Smooth muscle cell (in vitro differentiated cells): ENCODE measurements around the gene TNFRSF17. TPM values are rescaled to one million over a fixed set of nuclear protein-coding genes. Genes with fewer than 3 reads are reported as not detected.

Experiments
- DNase-seq: peaks from one replicate; lab custom pipeline; 2025; ENCODE audit not compliant: unreplicated experiment; lab: John Stamatoyannopoulos, UW
- H2AFZ ChIP-seq: fragments of 200-600 bp; sonication (generic); 2 replicates; pipeline ENCODE4 v1.6.0; 2016; ENCODE audit warnings: antibody characterized with exemption, low read depth, mild to moderate bottlenecking
- H3F3A ChIP-seq: fragments of 200-600 bp; sonication (generic); 2 replicates; pipeline ENCODE4 v1.6.0; 2017; ENCODE audit warnings: antibody characterized with exemption, low read depth
- H3K27ac ChIP-seq: fragments of 200-600 bp; sonication (generic); 2 replicates; pipeline ENCODE4 v1.5.1; 2016; ENCODE audit warnings: low read depth, mild to moderate bottlenecking
- H3K27me3 ChIP-seq: fragments of 200-600 bp; sonication (generic); 2 replicates; pipeline ENCODE4 v1.6.1; 2016; ENCODE audit warnings: low read depth, mild to moderate bottlenecking
- H3K36me3 ChIP-seq: fragments of 200-600 bp; sonication (generic); 2 replicates; pipeline ENCODE4 v1.5.1; 2016; ENCODE audit warnings: low read depth
- H3K4me1 ChIP-seq: fragments of 200-600 bp; sonication (generic); 2 replicates; pipeline ENCODE4 v1.5.1; 2016; ENCODE audit warnings: low read depth
- H3K4me2 ChIP-seq: fragments of 200-600 bp; sonication (generic); 2 replicates; pipeline ENCODE4 v1.6.0; 2016; ENCODE audit warnings: mild to moderate bottlenecking
- H3K4me3 ChIP-seq: fragments of 200-600 bp; sonication (generic); 2 replicates; pipeline ENCODE4 v1.5.1; 2016; ENCODE audit warnings: mild to moderate bottlenecking
- H3K79me2 ChIP-seq: fragments of 200-600 bp; sonication (generic); 2 replicates; pipeline ENCODE4 v1.6.0; 2016; ENCODE audit warnings: low read depth, mild to moderate bottlenecking
- H3K9ac ChIP-seq: fragments of 200-600 bp; sonication (generic); 2 replicates; pipeline ENCODE4 v1.6.0; 2016; ENCODE audit warnings: low read depth
- H3K9me3 ChIP-seq: fragments of 200-600 bp; sonication (generic); replicated peaks from 2 replicates; pipeline ENCODE4 v1.5.1; 2016; ENCODE audit warnings: low read depth
- H4K20me1 ChIP-seq: fragments of 200-600 bp; sonication (generic); 2 replicates; pipeline ENCODE4 v1.6.0; 2016; ENCODE audit warnings: low read depth
- WGBS: methylation state at CpG from one replicate; pipeline ENCODE4 v1.1.7; 2016; ENCODE audit warnings: low lambda C conversion rate; 5-methylcytosine and 5-hydroxymethylcytosine counted together
- polyA plus RNA-seq: library from polyadenylated mRNA; unstranded; fragments of >200 nt; fragmentation: Nextera tagmentation; extraction: Ambion mirVana; gene quantifications from 2 replicates; pipeline ENCODE4 v1.2.1, GENCODE V29; 2016
- total RNA-seq: library from RNA; depleted of rRNA; stranded (reverse); fragments of >200 nt; gene quantifications from 2 replicates; pipeline ENCODE4 v1.2.3, GENCODE V29; 2014
- TF ChIP-seq, protein P1 (sequence below): fragments of 200-600 bp; sonication (generic); IDR thresholded peaks from 2 replicates; pipeline ENCODE4 v1.5.1; 2017; ENCODE audit warnings: borderline replicate concordance, mild to moderate bottlenecking, antibody characterized with exemption; ENCODE audit not compliant: insufficient read depth, poor library complexity, severe bottlenecking

The TNFRSF17 gene
- total and polyA plus RNA-seq, 2 experiments from 2014 or later = not detected

DNA sequence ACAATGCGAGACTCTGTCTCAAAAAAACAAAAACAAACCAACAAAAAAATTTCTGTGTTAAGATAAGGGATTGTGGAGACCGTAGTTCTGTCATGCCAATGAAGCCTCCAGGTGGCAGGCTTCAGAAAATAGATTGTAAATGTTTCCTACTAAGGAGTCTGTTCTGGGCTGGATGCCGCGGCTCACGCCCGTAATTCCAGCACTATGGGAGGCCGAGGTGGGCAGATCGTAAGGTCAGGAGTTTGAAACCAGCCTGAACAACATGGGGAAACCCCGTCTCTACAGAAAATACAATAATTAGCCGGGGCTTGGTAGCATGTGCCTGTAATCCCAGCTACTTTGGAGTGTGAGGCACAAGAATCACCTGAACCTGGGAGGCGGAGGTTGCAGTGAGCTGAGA lies 7.1 kb downstream of the TNFRSF17 start:
- H3K4me3 ChIP-seq = no peak overlapping the region
- no peak for DNase-seq
- no peak overlapping the region for H3K4me2 ChIP-seq
- H3K9ac ChIP-seq = no peak overlapping the region
- no peak overlapping the region for H3K27ac ChIP-seq
- H2AFZ ChIP-seq = no peak overlapping the region
- H3K79me2 ChIP-seq = peaks cover 11% of the 10 kb centered on the region
- peaks cover 7% of the 10 kb centered on the region for H3K4me1 ChIP-seq
- no peaks in the 10 kb centered on the region for H3K36me3 ChIP-seq
- no peaks in the 10 kb centered on the region for H3F3A ChIP-seq
- no peaks in the 10 kb centered on the region for H3K9me3 ChIP-seq
- no peaks in the 10 kb centered on the region for H4K20me1 ChIP-seq
- WGBS = 86% methylated on average over 11 of the region's 11 CpGs
- no peaks in the 10 kb centered on the region for H3K27me3 ChIP-seq
- TF ChIP-seq, protein P1, sequence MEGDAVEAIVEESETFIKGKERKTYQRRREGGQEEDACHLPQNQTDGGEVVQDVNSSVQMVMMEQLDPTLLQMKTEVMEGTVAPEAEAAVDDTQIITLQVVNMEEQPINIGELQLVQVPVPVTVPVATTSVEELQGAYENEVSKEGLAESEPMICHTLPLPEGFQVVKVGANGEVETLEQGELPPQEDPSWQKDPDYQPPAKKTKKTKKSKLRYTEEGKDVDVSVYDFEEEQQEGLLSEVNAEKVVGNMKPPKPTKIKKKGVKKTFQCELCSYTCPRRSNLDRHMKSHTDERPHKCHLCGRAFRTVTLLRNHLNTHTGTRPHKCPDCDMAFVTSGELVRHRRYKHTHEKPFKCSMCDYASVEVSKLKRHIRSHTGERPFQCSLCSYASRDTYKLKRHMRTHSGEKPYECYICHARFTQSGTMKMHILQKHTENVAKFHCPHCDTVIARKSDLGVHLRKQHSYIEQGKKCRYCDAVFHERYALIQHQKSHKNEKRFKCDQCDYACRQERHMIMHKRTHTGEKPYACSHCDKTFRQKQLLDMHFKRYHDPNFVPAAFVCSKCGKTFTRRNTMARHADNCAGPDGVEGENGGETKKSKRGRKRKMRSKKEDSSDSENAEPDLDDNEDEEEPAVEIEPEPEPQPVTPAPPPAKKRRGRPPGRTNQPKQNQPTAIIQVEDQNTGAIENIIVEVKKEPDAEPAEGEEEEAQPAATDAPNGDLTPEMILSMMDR = no peak

DNA sequence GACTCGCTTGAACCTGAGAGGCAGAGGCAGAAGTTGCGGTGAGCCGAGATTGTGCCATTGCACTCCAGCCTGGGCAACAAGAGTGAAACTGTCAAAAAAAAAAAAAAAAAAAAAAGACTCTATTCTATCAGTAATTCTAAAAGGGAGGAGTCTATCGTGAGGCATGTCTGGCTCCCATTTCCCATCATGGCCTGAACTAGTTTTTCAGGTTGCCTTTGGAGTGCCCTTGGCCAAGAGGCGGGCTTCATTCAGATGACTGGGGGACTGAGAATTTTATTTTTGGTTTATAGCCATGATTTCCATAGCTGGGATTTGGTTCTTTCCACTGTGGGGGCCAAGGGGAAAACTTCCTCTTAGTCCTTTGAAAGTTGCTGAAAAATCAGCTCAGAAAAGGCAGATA lies 8.1 kb downstream of the TNFRSF17 start:
- H3K79me2 ChIP-seq = peaks cover 12% of the 10 kb centered on the region

DNA sequence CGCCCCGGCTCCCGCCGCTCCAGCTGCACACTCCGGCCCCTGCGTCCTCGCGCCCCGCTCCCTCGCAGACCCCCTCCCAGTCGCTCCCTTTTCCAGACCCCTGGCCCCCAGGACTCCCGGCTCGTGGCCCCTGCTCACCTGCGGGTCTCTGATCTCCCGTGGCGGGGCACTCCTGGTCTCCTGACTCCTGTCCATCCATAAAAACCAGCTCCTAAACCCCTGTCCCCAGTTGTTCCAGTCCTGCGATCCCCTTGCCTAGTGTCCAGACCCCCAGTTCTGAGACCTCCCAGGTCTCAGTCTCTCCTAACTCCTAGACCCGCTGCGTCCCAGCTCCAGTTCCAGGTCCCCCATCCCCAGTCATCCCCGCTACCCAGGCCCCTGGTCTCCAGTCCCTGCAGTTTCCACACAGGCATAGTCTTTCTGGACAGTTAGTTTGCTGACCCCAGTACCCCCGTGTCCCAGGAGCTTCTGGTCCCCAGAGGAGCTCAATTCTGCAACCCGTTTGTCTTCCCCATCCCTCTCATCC lies 11.9 kb downstream of the TNFRSF17 start:
- Histone ChIP-seq H3K36me3 (no peaks in the 10 kb centered on the region), H3K27ac (no peak overlapping the region), H3K9ac (peak overlapping the region; percentile 77), H3K4me2 (peak overlapping the region; percentile 97), H2AFZ (peak overlapping the region; percentile 41), H3K4me3 (peak overlapping the region; percentile 100), H3K27me3 (no peaks in the 10 kb centered on the region), H3K79me2 (peaks cover 41% of the 10 kb centered on the region), H3K4me1 (peaks cover 7% of the 10 kb centered on the region), H3K9me3 (no peaks in the 10 kb centered on the region), H4K20me1 (no peaks in the 10 kb centered on the region), H3F3A (no peaks in the 10 kb centered on the region)
- no peak for DNase-seq
- WGBS = 4% methylated on average over 10 of the region's 22 CpGs
- TF ChIP-seq, protein P1 = no peak

More for the DNA sequence above, 8.1 kb downstream of the TNFRSF17 start:
- H3K4me2 ChIP-seq = no peak overlapping the region
- DNase-seq = no peak
- H2AFZ ChIP-seq = no peak overlapping the region
- 94% methylated on average over 5 of the region's 5 CpGs for WGBS
- H3K4me1 ChIP-seq = peaks cover 7% of the 10 kb centered on the region
- no peak overlapping the region for H3K9ac ChIP-seq
- H3K9me3 ChIP-seq = no peaks in the 10 kb centered on the region
- no peaks in the 10 kb centered on the region for H4K20me1 ChIP-seq
- no peak overlapping the region for H3K4me3 ChIP-seq
- H3F3A ChIP-seq = no peaks in the 10 kb centered on the region
- no peak overlapping the region for H3K27ac ChIP-seq
- no peaks in the 10 kb centered on the region for H3K27me3 ChIP-seq
- H3K36me3 ChIP-seq = no peaks in the 10 kb centered on the region
- TF ChIP-seq, protein P1 = no peak
